Activated B cell treated with CpG ODN at 0.5 μM for 24 hours (primary cell): Measurements from ENCODE around the gene CECR2. TPM values are rescaled to one million over a fixed set of nuclear protein-coding genes. Genes with fewer than 3 reads are reported as not detected.

ENCODE experiments used
- ATAC-seq: fragments of 200-7000 bp; cut with Tn5 transposase; one replicate; pipeline ENCODE4 v1.10.0; 2021; ENCODE audit warnings: low read depth, mild to moderate bottlenecking, moderate library complexity
- CTCF ChIA-PET: fragments of 350-600 bp; sonication (Branson Sonifier 250); formaldehyde crosslinking; loops from one replicate; lab custom pipeline; 2021; ENCODE audit warnings: antibody characterized with exemption; lab: Charles Lee
- POLR2A ChIA-PET: fragments of 350-600 bp; sonication (Branson Sonifier 250); formaldehyde crosslinking; loops from one replicate; lab custom pipeline; 2021; ENCODE audit warnings: antibody characterized with exemption; lab: Charles Lee
- DNase-seq: peaks from one replicate; pipeline ENCODE4 v3.0.0; 2022
- H3K27ac Mint-ChIP-seq: one replicate; pipeline ENCODE4 v1.8.0; 2020; ENCODE audit warnings: mixed read lengths
- H3K27me3 Mint-ChIP-seq: one replicate; pipeline ENCODE4 v1.8.0; 2021; ENCODE audit warnings: mixed read lengths
- H3K36me3 Mint-ChIP-seq: one replicate; pipeline ENCODE4 v1.8.0; 2021; ENCODE audit warnings: low read depth, mixed read lengths
- H3K4me1 Mint-ChIP-seq: one replicate; pipeline ENCODE4 v1.8.0; 2021; ENCODE audit warnings: mixed read lengths
- H3K4me3 Mint-ChIP-seq: one replicate; pipeline ENCODE4 v1.8.0; 2020; ENCODE audit warnings: mild to moderate bottlenecking, mixed read lengths
- H3K9me3 Mint-ChIP-seq: one replicate; pipeline ENCODE4 v1.8.0; 2020; ENCODE audit warnings: mixed read lengths
- CTCF ChIP-seq: fragments of 200-600 bp; IDR thresholded peaks from one replicate; pipeline ENCODE4 v1.8.0; 2022; ENCODE audit warnings: antibody characterized with exemption, mild to moderate bottlenecking
- intact Hi-C: fragments of 100-400 bp; cut with micrococcal nuclease; formaldehyde crosslinking; loops from one replicate; pipeline ENCODE4 v1.15.1; 2024
- total RNA-seq: library from RNA; stranded (reverse); gene quantifications from 2 replicates; pipeline ENCODE4 v1.2.3, GENCODE V29; 2022

The CECR2 gene
- total RNA-seq, 1 donor from 2014 or later = 2.5 TPM

GRCh38 chr22:17430412-17430811, 61.2 kb downstream of the CECR2 start:
- Mint-ChIP-seq H3K4me1 (peaks cover 10% of the 10 kb centered on the region), H3K27me3 (peaks cover 18% of the 10 kb centered on the region), H3K27ac (no peak overlapping the region), H3K9me3 (no peaks in the 10 kb centered on the region), H3K4me3 (no peak overlapping the region), H3K36me3 (no peaks in the 10 kb centered on the region)
- no peak for TF ChIP-seq CTCF
- ChIA-PET CTCF (interaction anchor here (1.9 kb wide), 1 partner anchor 10 kb away, joined by 4 read pairs; no protein-coding TSS in a partner anchor), POLR2A (no interaction called here)
- no peak for DNase-seq
- no peak for ATAC-seq
- intact Hi-C loops = loop anchor here (10.0 kb wide), 1 partner anchor 56 kb away; no protein-coding TSS in a partner anchor

GRCh38 chr22:17431179-17431578, 61.9 kb downstream of the CECR2 start:
- intact Hi-C loops = loop anchor here (10.0 kb wide), 1 partner anchor 56 kb away; no protein-coding TSS in a partner anchor

GRCh38 chr22:17434856-17435255, 65.6 kb downstream of the CECR2 start:
- Mint-ChIP-seq H3K4me3 (no peak overlapping the region), H3K9me3 (no peaks in the 10 kb centered on the region), H3K27ac (no peak overlapping the region), H3K4me1 (peaks cover 27% of the 10 kb centered on the region), H3K36me3 (no peaks in the 10 kb centered on the region), H3K27me3 (peaks cover 13% of the 10 kb centered on the region)
- DNase-seq (no peak), ATAC-seq (no peak)
- TF ChIP-seq CTCF = no peak
- CTCF ChIA-PET = no interaction called here
- POLR2A ChIA-PET = interaction anchor here (0.6 kb wide), 1 partner anchor 29 kb away, joined by 5 read pairs; no protein-coding TSS in a partner anchor
- intact Hi-C loops = loop anchor here (10.0 kb wide), 1 partner anchor 60 kb away; no protein-coding TSS in a partner anchor

More at GRCh38 chr22:17431179-17431578, 61.9 kb downstream of the CECR2 start:
- POLR2A ChIA-PET = no interaction called here
- peak overlapping the region; percentile 24 for H3K4me3 Mint-ChIP-seq
- DNase-seq (no peak), ATAC-seq (peak; percentile 34)
- no peak for TF ChIP-seq CTCF
- H3K27ac Mint-ChIP-seq = no peak overlapping the region
- no peaks in the 10 kb centered on the region for H3K9me3 Mint-ChIP-seq
- H3K27me3 Mint-ChIP-seq = peaks cover 18% of the 10 kb centered on the region
- H3K36me3 Mint-ChIP-seq = no peaks in the 10 kb centered on the region
- H3K4me1 Mint-ChIP-seq = peaks cover 14% of the 10 kb centered on the region
- CTCF ChIA-PET = interaction anchor here (1.0 to 1.9 kb wide), 2 partner anchors 11 to 260 kb away, joined by 3 to 4 read pairs; no protein-coding TSS in a partner anchor

DNA sequence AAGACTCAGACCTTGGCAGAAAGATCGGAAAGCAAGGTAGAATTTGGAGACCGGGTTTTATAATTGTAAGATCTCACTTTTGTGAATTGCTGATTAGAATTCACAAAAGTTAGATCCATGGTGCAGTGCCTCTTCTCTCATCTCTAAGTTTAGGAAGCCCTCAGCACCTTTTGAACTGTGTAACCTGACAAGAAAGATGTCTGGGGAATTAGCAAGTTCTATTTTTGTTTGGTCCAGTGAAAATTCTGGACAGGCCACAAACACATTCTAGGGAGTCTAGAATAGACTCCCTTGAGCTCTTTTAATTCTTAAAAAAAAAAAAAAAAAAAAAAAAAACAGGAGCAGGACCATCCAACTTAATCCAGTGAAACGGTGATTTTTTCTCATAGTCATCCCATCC, 66.1 kb downstream of the CECR2 start:
- ATAC-seq (no peak), DNase-seq (no peak)
- Mint-ChIP-seq H3K27ac (no peak overlapping the region), H3K4me1 (peaks cover 27% of the 10 kb centered on the region), H3K9me3 (no peaks in the 10 kb centered on the region), H3K36me3 (no peaks in the 10 kb centered on the region), H3K4me3 (no peak overlapping the region), H3K27me3 (peaks cover 9% of the 10 kb centered on the region)
- POLR2A ChIA-PET = interaction anchor here (0.6 kb wide), 1 partner anchor 30 kb away, joined by 5 read pairs; no protein-coding TSS in a partner anchor
- TF ChIP-seq CTCF = no peak
- intact Hi-C loops = loop anchor here (10.0 kb wide), 1 partner anchor 61 kb away; no protein-coding TSS in a partner anchor
- CTCF ChIA-PET = no interaction called here

DNA sequence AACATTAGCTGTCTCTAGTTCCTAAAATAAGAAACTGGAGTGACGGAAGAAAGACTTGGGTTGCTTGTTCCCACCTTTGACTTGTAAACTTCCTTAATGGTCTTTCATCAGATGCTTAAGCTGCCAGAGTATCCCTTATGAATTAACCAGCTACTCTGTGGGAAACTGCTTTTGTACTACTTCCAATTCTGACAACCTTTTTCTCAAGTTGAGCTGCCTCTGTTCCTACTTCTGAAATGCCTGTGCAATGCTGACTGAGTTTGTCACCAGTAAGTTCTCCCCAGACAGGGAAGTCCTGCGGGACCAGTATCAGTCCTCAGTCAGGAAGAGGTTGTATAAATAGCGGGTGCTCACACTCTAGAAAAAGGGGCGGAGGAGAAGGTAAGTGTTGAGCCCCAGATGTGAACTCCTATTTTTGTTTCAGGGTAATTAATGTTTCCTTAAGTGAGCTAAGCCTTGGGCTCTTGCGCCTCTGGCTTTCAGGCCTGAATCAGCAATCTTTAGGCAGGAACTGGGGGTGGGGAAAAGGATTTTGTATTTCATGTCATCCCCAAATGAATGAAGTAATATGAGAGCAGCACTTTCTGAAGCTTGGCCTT, 67.2 kb downstream of the CECR2 start:
- Mint-ChIP-seq H3K27me3 (peaks cover 8% of the 10 kb centered on the region), H3K36me3 (no peaks in the 10 kb centered on the region), H3K9me3 (no peaks in the 10 kb centered on the region), H3K27ac (no peak overlapping the region), H3K4me3 (no peak overlapping the region), H3K4me1 (peaks cover 20% of the 10 kb centered on the region)
- CTCF ChIA-PET = interaction anchor here (1.3 to 1.6 kb wide), 2 partner anchors 65 to 264 kb away, joined by 3 to 5 read pairs; no protein-coding TSS in a partner anchor
- TF ChIP-seq CTCF = no peak
- DNase-seq (no peak), ATAC-seq (no peak)
- POLR2A ChIA-PET = no interaction called here
- intact Hi-C loops = loop anchor here (10.0 kb wide), 1 partner anchor 62 kb away; no protein-coding TSS in a partner anchor
